ENCODE results near the gene RGS13. TPM values are rescaled to one million over a fixed set of nuclear protein-coding genes. Genes with fewer than 3 reads are reported as not detected.

RGS13 gene
- total RNA-seq, 4 donors from 2014 or later, result 0.77 to 1.9 (median 1.1) TPM; not detected in 1

GRCh38 chr1:192709544-192709943 lies 73.6 kb downstream of the RGS13 start:
- Histone ChIP-seq H3K27ac (no peak overlapping the region), H3K27me3 (no peaks in the 10 kb centered on the region), H3K9me3 (no peaks in the 10 kb centered on the region), H3K4me1 (peaks cover 0 to 8% (median 0%) of the 10 kb centered on the region in 3 donors), H3K4me3 (no peak overlapping the region), H3K36me3 (no peaks in the 10 kb centered on the region)
- TF ChIP-seq EP300 (IDR thresholded peaks at IDR 0.05) (no peak), CTCF (IDR thresholded peaks at IDR 0.05) (no peak), POLR2A (IDR thresholded peaks at IDR 0.05) (no peak), POLR2AphosphoS5 (IDR thresholded peaks at IDR 0.05) (no peak)
- WGBS, 2 donors (ENCODE audit: low coverage in 1 of 2), result 89 to 100% methylated on average over 1 to 2 of the region's 2 CpGs
- ATAC-seq, result no peak

Other genes starting within 250 kb of the RGS13 start
- 10 to 100 TPM in 2 of 4 donors, 1 to 10 TPM in 2; 5.6 to 18.0 (median 12.8) TPM for gene RGS1, start 60.4 kb upstream of the RGS13 start, total RNA-seq
- 100 to 1,000 TPM; 297 to 490 (median 461) TPM for gene RGS2, start 172.9 kb downstream of the RGS13 start, total RNA-seq

Measured in gastroesophageal sphincter (tissue), 4 donors.